Esophagus squamous epithelium (tissue), 4 donors: ENCODE data around the gene ANKHD1.
A peak's percentile ranks its signal among the peaks of the same experiment; 100 is the strongest.

Experiments
- POLR2A ChIP-seq, 4 donors: fragments of 450-650 bp; IDR thresholded peaks; one replicate each; pipeline ENCODE4 v1.6.1; 2017; ENCODE audit warnings: antibody characterized with exemption in 4 of 4, mild to moderate bottlenecking in 4 of 4, moderate library complexity in 3 of 4
- TF ChIP-seq, protein P1 (sequence below), 6 experiments: fragments of 450-650 bp in 4 of 6; fragments of 200-600 bp in 2 of 6; sonication (generic) in 2 of 6; IDR thresholded peaks; one replicate each; pipeline ENCODE4 v1.5.1; 2016 to 2019; ENCODE audit warnings: antibody characterized with exemption in 6 of 6, mild to moderate bottlenecking in 4 of 6, moderate library complexity in 4 of 6

DNA sequence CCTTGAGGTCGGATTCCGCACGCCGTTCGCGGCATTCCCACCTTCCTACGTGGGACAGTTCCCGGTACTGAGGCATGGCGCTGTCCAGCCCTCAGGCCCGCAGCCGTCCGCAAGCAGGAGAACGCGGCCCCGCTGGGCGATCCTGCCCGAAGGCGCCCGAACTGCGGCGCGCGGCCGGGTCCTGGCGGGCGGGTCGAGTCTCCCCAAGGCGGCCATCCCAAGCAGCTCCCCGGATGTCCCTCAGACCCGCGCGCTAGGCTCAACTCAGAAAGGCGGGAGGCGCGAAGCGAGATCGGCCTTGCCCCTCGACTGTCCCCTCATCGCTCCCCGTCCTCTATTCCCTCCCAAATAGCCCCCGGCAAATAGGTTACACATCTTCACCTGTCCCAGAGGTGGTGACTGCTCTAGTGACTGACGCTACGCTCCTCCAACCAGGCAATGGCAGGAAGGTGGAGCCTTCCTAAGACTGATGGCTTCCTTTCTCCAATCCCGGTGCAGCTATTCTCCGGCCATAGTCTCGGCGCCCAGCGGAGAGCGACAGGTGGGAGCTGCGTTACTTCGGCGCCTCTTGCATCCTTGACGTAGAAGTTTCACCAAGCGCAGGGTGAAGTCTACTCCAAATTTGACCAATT is 787 bp upstream of the ANKHD1 start:
- TF ChIP-seq, protein P1, sequence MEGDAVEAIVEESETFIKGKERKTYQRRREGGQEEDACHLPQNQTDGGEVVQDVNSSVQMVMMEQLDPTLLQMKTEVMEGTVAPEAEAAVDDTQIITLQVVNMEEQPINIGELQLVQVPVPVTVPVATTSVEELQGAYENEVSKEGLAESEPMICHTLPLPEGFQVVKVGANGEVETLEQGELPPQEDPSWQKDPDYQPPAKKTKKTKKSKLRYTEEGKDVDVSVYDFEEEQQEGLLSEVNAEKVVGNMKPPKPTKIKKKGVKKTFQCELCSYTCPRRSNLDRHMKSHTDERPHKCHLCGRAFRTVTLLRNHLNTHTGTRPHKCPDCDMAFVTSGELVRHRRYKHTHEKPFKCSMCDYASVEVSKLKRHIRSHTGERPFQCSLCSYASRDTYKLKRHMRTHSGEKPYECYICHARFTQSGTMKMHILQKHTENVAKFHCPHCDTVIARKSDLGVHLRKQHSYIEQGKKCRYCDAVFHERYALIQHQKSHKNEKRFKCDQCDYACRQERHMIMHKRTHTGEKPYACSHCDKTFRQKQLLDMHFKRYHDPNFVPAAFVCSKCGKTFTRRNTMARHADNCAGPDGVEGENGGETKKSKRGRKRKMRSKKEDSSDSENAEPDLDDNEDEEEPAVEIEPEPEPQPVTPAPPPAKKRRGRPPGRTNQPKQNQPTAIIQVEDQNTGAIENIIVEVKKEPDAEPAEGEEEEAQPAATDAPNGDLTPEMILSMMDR (IDR thresholded peaks at IDR 0.05) = no peak
- peak in 3 of 4 donors; percentile 35 to 77 (median 72) for TF ChIP-seq POLR2A (IDR thresholded peaks at IDR 0.05)
